ENCODE measurements around the gene PIGR.

Gene PIGR

DNA sequence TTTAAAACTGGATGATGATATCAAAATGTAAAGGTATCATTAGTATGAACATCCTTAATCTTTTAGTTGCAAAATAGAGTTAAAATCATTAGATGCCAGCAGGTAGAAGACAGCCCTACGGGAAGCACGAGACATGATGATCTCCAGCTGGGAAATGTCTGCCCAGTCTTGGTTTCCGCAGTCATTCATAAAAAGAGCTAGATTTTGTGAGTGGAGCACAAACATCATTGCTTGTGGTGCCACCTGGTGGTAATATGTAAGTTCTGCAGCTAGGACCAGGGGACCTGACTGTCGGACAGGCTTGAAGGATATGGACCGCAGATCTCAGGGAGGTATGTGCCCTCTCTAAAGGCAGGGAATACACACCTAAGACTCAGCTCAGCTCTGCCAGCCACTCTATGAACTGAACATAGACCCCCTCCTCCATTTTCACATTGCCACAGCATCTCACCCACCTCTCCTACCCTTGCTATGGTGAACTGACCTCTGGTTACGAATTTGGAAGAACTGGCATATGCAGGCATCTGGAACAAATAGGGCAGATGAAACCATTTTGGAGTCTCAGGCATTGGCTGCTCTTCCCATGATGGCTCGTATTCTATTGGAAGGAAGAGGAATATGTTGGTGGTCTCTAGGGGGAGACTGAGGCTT is 33.7 kb downstream of the PIGR start:
- DNase-seq (ENCODE audit: extremely low read depth in 1 of 2, low read depth in 1 of 2): no peak

DNA sequence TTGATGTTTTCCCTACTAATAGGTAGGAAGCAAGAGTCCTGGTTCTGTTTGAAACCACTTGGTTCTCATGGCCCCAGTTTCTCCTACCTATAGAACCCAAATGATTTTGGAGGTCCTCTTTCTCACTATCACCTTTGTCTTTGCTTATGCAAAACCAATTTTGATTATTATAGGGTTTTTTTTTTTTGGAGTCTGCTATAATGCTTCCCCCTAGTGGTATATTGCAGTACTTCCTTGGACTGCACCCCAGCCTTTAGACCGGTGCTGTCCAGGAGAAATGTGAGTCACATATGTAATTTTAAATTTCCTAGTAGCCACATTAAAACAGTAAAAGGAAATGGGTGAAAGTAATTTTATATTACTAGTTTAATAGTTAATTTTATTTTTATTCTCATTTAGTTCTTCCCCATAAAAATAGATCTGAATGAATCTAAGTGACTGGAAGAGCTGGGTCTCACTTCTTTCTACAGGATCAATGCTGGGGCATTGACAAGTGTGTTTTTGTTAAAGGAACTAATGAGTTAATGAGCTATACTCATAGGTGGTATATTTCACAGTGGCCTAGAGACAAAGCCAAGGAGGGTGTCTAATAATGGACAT is 35.1 kb downstream of the PIGR start:
- no peak for DNase-seq (ENCODE audit: extremely low read depth in 1 of 2, low read depth in 1 of 2)

DNA sequence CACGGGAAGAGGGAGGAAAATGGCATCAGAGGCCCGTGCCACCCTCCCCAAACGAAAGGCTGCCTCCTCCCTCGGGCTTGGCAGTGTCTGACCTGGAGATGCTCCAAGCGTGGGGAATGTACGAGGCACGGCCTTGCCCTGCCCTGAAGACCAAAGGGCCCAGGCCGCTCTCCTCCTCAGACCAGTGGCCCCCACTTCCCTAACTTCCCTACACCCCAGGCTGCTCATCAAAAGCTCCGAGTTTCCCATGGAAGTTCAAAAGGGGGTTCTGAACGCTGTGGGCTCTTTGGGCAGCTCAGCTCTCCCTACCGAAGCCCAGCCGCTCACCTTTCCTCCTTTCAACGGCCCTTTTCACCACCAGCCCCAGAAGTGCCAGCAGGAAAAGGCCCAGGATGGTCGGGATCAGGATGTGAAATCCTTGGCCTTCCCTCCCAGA is 36.4 kb downstream of the PIGR start:
- DNase-seq (ENCODE audit: extremely low read depth in 1 of 2, low read depth in 1 of 2): no peak

DNA sequence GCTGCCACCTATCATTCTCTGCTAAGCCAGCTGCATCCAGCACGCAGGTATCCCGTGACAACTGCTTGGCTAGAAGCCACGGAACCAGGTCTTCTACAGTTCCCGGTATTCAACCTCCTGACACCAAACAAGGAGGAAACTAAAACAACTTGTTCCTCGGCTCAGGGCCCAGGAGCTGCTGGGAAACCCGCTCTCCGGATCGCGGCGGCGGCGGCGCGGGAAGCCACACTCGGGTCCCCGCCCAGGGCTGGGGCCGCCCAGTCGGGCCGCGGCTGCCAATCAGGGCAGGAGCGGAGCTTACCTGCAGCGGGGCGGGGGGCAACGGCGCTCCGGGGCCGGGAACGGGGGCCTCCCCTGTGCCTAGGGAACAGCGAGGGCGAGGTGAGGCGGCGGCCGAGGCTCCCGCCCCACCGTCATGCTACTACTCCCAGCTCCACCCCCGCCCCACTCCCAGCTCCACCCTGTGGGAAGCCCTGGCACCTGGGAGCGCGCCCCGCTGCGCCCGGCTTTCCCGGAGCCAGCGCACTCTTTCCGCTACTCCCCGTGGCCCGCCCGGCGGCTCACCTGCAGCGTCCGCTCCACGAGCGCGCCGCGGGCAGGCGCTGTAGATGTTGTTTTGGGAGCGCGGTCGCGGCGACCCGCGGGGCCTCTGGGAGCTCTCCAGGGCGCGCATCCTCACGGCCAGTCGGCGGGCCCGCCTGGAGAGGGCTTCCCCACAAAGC is 36.9 kb downstream of the PIGR start:
- DNase-seq (ENCODE audit: extremely low read depth in 1 of 2, low read depth in 1 of 2): no peak

DNA sequence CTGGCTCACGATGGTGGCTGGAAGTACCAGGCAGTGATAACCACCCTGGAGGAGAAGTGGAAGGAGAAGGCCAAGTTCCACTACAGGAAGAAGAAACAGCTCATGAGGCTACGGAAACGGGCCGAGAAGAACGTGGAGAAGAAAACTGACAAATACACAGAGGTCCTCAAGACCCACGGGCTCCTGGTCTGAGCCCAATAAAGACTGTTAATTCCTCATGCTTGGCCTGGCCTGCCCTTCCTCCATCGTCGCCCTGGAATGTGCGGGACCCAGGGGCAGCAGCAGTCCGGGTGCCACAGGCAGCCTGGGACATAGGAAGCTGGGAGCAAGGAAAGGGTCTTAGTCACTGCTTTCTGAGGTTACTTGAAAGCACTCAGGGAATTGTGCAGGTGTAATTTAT is 38.2 kb downstream of the PIGR start:
- DNase-seq (ENCODE audit: extremely low read depth in 1 of 2, low read depth in 1 of 2): no peak

DNA sequence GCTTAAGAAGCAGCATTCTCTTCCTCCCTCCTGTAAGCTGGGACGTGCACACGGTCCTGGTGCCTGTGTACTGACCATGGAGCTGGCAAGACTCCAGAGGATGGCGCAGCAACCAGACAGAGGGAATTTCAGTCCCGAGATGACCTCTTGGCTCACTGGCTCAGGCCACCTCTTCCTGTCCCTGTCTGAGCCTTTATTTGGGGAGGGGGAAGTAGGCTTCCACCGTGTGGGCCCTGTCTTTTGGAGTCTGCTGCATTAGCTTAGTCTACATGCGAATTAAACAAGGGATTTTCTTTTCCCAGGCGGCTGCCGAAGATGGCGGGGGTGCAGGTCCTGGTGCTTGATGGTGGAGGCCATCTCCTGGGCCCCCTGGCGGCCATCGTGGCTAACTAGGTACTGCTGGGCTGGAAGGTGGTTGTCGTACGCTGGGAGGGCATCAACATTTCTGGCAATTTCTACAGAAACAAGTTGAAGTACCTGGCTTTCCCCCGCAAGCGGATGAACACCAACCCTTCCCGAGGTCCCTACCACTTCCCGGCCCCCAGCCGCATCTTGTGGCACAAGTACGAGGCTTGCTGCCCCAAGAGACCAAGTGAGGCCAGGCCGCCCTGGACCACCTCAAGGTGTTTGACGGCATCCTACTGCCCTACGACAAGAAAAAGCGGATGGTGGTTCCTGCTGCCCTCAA is 38.8 kb downstream of the PIGR start:
- DNase-seq (ENCODE audit: extremely low read depth in 1 of 2, low read depth in 1 of 2): no peak

DNA sequence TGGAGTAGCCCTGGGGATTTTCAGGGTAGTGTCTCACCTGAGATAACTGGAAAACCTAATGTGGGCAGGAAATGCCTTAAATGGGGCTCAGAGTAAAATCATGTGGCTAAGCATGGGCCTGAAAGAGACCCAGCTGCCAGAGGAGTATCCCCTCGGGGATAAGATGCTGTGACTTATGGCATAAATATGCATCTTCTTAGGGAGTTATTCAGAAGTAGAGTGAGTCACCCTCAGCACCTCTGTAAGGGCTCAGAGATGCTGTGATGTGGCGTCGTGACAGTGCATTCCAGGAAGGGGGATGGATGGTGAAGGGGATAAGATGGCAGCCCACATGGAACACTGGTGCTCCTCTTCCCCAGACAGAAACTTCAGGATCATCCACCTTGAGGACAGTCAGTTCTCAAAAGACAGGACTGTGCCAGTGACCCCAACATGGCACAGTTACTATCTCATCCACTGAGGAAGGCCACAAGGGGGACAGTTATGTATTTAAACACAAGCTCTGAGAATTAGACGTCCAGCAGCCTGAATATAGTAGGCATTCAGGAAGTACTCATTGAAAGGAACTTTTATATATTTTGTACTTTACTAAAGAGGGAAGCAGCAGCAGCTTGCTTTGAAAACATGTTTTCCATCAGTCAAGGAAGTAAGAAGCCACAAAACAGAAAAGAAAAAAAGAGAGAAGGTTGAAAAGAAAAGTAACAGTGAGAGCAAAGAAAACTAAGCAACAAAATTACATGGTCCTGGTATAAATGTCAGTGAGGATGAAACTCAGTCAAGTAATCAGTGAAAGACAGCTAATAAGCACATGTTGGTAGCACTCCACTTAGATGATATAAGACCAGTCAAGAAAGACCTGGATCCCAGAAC is 40.7 kb downstream of the PIGR start:
- DNase-seq (ENCODE audit: extremely low read depth in 1 of 2, low read depth in 1 of 2): no peak

DNA sequence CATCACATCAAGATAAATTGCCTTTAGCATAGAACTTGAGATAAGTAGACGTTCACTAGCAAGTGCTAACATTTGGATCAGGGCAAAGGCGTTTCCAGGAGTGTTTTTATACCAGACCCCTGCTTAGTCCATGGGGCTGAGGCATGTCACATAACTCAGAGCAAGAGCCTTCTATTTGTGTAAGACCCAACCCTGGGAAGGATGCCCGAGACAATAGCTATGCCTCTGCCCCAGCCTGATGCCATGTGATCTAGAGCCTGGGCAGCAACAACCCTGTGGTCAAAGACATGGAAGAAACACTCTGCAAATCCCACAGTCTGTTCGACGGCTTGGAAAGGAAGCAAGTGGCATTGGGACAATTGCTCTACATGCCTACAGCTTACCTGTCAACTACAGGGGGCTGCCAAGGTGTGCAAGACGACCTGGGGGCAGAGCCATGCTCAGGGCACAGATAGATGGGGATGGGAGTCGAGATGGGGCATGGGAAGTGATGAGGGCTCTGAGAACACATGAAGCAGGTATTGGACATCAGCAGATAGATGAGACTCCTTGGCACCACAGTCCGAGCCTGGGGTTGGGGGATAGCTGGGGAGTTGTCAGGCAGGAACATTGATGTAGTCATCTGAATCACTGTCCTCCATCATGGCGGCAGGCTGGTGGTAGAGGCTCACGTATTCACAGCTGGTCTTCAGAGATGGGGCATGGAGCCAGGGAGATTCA is 41.7 kb downstream of the PIGR start:
- DNase-seq (ENCODE audit: extremely low read depth in 1 of 2, low read depth in 1 of 2): no peak

DNA sequence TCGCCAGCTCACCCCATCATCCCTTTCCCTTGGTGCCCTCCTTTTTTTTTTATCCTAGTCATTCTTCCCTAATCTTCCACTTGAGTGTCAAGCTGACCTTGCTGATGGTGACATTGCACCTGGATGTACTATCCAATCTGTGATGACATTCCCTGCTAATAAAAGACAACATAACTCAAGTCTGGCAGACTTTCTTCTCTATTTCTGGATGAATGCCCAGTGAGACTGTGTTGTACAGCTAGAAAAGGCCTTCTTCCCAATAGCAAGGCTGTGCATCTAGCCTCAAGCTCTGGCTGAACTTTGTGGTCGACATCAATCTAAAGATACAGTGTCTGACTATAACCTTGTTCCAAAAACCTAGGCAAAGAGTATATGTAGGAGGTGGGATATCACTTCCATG is 42.6 kb downstream of the PIGR start:
- no peak for DNase-seq (ENCODE audit: extremely low read depth in 1 of 2, low read depth in 1 of 2)

DNA sequence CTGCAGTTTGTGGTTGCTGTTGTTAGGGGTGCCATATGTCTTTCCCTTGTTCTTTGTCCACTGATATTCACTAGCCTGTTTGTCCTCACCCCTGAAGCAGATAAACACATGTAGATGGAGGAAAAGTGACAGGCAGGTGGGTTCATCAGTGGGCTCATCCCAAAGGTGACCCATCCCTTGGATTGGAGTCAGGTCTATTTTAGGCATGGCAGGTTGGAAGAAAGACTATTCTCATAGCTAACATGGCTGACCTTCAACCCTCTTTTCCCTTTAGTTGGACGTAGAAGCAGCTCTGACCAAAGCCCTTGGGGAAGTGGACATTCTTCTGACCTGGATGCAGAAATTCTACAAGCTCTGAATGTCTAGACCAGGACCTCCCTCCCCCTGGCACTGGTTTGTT is 43.6 kb downstream of the PIGR start:
- DNase-seq (ENCODE audit: extremely low read depth in 1 of 2, low read depth in 1 of 2): no peak

DNA sequence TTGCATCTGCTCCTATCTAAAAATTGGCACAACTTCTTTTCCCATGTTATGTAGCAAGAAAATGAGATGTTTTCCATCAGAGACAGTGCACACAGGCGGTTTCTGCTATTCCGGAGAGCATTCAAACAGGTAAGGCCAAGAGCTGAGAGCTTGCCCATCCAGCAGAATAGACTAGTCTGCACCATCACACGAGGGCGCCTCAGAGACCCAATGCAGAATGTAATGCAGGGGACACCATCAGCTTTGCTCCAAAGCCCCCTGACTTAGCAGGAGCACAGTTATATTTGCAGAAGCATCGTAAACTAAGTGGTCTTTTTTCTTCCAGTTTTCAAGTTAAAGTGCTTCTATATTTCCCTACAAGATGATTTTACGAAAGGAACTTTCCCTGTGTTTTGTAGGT is 44.3 kb downstream of the PIGR start:
- no peak for DNase-seq (ENCODE audit: extremely low read depth in 1 of 2, low read depth in 1 of 2)

DNA sequence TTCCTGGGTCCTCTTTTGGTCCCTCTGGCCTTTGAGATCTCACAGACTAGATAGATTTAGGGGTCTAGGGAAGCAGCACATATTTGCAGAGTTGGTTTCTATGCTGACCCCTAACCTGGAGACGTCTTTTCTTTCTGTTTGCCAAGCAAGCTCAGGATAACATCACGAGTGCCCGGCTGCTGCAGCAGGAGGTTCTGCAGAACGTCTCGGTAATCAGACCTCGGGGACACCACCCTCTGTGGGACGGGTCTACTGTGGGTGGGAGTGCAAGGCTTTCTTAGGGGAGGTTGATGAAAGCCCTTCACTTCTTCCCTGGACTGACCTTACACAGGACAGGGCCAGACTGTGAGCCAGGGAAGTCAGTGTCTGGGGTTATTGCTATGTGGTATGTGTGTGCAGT is 46.1 kb downstream of the PIGR start:
- DNase-seq (ENCODE audit: extremely low read depth in 1 of 2, low read depth in 1 of 2): no peak

DNA sequence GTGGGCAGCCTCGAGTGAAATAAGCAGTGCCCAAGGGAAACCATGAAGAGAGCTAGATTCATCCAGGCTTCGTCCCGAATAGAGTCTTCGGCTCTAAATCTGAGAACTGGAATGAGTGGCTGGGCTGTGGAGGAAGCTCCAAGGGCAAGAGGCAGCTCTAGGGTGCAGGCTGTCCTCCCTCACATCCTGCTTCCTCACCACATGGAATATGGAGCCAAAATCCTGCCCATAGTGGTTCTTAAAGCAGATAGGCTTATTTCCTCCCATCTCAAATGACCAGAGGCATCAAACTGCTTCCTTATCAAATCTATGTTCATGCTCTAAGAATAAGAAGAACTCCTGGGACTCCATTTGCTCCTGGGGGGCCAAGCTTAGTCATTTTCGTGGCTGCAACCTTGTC is 46.5 kb downstream of the PIGR start:
- DNase-seq (ENCODE audit: extremely low read depth in 1 of 2, low read depth in 1 of 2): no peak

DNA sequence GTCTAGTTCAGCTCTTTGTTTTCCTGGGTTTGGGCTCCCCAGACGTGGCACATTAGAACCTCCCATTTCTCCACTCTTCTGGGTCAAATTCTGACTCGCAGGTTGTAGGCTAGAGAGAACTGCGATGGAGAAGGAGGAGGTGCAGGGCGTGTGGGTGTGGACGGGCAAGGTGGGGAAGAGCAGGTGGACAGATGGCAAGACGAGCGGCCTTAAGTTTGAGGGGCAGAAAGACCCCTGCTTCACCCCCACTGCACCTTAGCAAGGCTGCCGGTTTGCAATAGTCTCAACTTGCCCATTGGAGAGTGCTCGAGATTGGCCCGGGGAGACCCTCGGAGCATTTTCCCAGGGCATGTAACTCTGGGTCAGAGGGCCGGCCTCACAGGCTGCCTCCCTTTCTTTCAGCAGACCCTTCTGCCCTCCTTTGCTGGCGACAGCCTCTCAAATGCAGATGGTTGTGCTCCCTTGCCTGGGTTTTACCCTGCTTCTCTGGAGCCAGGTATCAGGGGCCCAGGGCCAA is 47.3 kb downstream of the PIGR start:
- no peak for DNase-seq (ENCODE audit: extremely low read depth in 1 of 2, low read depth in 1 of 2)

DNA sequence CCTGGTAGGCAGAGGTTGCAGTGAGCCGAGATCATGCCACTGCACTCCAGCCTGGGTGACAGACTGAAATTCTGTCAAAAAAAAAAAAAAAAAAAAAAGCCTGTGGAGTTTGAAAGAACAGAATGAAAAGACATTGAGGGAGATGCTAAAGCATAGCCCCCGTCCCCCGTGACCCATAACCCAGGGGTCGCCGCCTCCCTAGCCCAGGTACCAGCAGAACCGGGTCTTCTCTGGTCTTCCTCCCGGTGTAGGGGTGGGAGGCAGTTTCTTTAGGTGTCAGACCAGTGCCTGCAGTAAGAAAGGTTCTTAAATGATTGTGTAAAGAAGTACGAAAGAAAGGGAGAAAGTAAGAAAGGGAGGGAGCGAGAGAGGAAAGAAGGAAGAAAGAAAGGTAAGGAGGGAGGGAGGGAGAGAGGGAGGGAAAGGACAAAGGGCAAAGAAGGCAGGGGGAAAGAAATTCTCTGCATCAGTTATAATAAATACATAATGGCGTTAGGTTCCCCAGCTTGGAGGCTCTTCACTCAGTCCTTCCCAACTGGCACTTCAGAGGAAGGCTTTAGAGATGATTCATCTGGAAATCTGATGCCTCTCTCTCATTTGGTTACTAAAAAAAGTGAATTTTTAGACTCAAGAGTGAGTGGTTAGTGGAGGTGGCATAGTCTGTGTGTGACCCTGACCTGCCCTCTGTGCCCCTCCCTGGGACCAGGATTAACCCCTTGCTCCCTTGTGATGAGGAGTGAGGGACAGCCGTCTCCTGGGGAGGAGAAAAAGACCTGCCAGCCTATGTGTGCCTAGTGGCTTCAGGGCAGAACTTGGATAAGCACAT is 48.0 kb downstream of the PIGR start:
- DNase-seq (ENCODE audit: extremely low read depth in 1 of 2, low read depth in 1 of 2): no peak

DNA sequence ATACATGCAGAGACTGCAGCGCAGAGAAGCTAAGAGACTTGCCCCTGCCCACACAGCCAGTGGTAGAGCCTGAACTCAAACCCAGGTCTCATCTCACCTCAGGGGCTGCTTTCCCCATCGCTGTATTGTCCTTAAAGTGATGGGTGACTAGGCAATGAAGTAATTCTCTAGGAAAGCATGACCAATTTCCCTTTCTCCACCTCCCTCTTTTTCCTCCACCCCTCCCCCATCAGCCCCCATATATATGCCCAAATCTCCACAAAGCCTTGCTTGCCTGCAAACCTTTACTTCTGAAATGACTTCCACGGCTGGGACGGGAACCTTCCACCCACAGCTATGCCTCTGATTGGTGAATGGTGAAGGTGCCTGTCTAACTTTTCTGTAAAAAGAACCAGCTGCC is 49.1 kb downstream of the PIGR start, which contains the start of gene IL24:
TSS of gene IL24 (plus strand) at position 269 of the 400 bp plus-strand sequence. CDS start 390 bp downstream, outside the sequence.
- peak in 1 of 2 donors; percentile 71 for DNase-seq (ENCODE audit: extremely low read depth in 1 of 2, low read depth in 1 of 2)

DNA sequence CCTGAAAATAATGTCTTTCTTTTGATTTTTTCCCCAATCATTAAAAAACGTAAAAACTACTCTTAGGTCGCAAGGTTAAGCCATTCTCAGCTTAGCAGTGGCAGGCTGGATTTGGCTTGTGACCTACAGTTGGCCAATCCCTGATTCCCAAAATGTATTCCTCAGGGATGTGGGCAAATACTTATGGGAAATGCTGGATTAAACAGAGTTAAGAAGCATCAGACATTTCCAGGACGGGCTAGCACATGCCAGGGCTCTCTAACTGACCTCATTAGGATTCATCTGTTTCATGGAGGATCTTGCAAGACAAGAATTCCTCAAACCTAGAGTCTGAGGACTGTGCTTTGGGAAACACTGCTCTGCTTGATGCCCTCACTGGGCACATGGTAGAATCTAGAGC is 50.0 kb downstream of the PIGR start:
- DNase-seq (ENCODE audit: extremely low read depth in 1 of 2, low read depth in 1 of 2): no peak

DNA sequence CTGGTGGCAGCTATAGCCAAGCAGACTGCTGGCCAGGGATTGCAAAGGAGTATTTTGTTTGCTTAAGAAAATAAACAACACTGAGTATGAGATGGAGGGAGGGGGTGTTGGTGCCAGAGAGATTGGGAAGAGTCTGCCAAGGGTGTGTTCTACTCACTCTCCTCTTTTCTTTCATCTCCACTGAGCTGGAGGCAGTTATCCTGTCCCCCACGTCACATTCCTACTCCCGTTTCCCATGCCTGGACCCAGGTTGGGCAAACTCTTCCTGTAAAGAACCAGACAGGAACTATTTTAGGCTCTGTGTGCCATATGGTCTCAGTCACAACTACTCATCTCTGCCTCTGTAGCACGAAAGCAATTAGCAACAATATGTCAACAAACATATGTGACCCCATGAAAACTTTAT is 50.4 kb downstream of the PIGR start:
- DNase-seq (ENCODE audit: extremely low read depth in 1 of 2, low read depth in 1 of 2): no peak

DNA sequence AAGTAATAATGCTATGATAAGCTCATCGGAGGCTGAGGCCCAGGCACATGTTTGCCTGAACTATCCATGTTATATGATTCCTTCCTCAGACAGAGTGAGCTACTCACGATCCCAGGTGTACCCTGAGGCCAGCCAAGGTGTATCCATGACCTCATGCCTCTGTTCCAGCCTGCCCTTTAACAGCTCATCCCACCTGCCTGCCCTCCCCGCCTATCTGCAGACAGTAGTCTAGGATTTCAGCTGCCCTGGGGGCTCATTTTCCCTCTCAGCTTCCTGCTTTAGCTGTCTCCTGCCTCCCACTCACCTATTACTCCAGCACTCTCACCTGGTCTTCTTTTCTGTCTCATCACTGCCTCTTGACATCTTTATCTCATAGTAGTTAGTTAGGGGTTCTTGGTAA is 50.9 kb downstream of the PIGR start:
- no peak for DNase-seq (ENCODE audit: extremely low read depth in 1 of 2, low read depth in 1 of 2)

All from stimulated activated CD8-positive, alpha-beta memory T cell treated with anti-CD3 and anti-CD28 coated beads, Interleukin-7, amount 100 ng/mL, for 48 hours (primary cell).